Heart right ventricle (tissue), 16 donors: Measurements from ENCODE around the gene MCIDAS. TPM values are rescaled to one million over a fixed set of nuclear protein-coding genes. Genes with fewer than 3 reads are reported as not detected.

Experiments
- ATAC-seq, 8 donors: fragments of 200-7000 bp; cut with Tn5 transposase; one replicate each; pipeline ENCODE4 v1.9.1; 2020; ENCODE audit warnings: mild to moderate bottlenecking in 8 of 8, moderate library complexity in 8 of 8, moderate number of reproducible peaks in 1 of 8
- DNase-seq, 2 donors: peaks; one replicate each; pipeline ENCODE4 v3.0.0-alpha.2; 2020
- H3K27ac ChIP-seq, 10 donors: fragments of 200-600 bp; sonication (generic) in 2 of 10; one replicate each; pipeline versions ENCODE4 v1.5.0 to v1.8.0; 2020 to 2022; ENCODE audit warnings: mild to moderate bottlenecking in 3 of 10
- H3K27me3 ChIP-seq, 7 donors: fragments of 200-600 bp; one replicate each; pipeline ENCODE4 v1.8.0; 2021 to 2022; ENCODE audit warnings: mild to moderate bottlenecking in 2 of 7
- H3K36me3 ChIP-seq, 9 donors: fragments of 200-600 bp; sonication (generic) in 1 of 9; one replicate each; pipeline versions ENCODE4 v1.5.0 to v1.8.0; 2020 to 2022; ENCODE audit warnings: mild to moderate bottlenecking in 2 of 9
- H3K4me1 ChIP-seq, 9 donors: fragments of 200-600 bp; sonication (generic) in 1 of 9; one replicate each; pipeline versions ENCODE4 v1.5.0 to v1.8.0; 2020 to 2022; ENCODE audit warnings: mild to moderate bottlenecking in 4 of 9
- H3K4me3 ChIP-seq, 10 donors: fragments of 200-600 bp; sonication (generic) in 2 of 10; one replicate each; pipeline versions ENCODE4 v1.5.0 to v1.8.0; 2020 to 2022; ENCODE audit warnings: mild to moderate bottlenecking in 7 of 10, moderate library complexity in 2 of 10
- H3K9me3 ChIP-seq, 11 donors: fragments of 200-600 bp in 10 of 11; sonication (generic) in 2 of 11; one replicate each; pipeline versions ENCODE4 v1.5.0 to v1.8.0; 2013 to 2022; ENCODE audit warnings: mild to moderate bottlenecking in 2 of 11, control low read depth in 1 of 11, moderate library complexity in 1 of 11
- CTCF ChIP-seq, 9 donors: fragments of 200-600 bp; sonication (generic) in 2 of 9; IDR thresholded peaks; one replicate each; pipeline versions ENCODE4 v1.5.0 to v1.8.0; 2021 to 2022; ENCODE audit warnings: antibody characterized with exemption in 9 of 9, mild to moderate bottlenecking in 5 of 9, moderate library complexity in 1 of 9
- WGBS, 2 donors: extraction: QIAGEN DNeasy Blood & Tissue Kit; methylation state at CpG; one replicate each; pipeline ENCODE4 v1.1.7; 2013; ENCODE audit warnings: inconsistent platforms in 1 of 2; 5-methylcytosine and 5-hydroxymethylcytosine counted together
- intact Hi-C, 10 donors: fragments of 100-400 bp; cut with DNase I; formaldehyde crosslinking; loops; one replicate each; pipeline versions ENCODE4 v1.11.1 to v1.14.2; 2022
- polyA plus RNA-seq, 2 donors: library from polyadenylated mRNA; stranded (reverse); fragments of 200-250 nt; gene quantifications; one replicate each; pipeline ENCODE4 v1.2.3, GENCODE V29; 2013
- total RNA-seq, 10 donors: library from RNA; stranded (reverse); fragmentation: NEBNext Ultra II Directional in 3 of 10; extraction: Animal tissue kit (Norgen Biotek cat#: 25700) in 3 of 10; gene quantifications; one replicate each; pipeline versions ENCODE4 v1.2.1 to v1.2.4, GENCODE V29; 2021 to 2023
- donor health status: Arrhythmogenic right ventricular cardiomyopathy.
- donor health status: ischemic (EF 13 %, LVEDD 7.1; RV severe dilation, severe dysfunction).
- donor health status: healthy with polysubstance abuse.
- donor health status: DM: no; HTN: yes; CAD: no.
- donor health status: DM: no; HTN: no; CAD: no.
- donor health status: ischemic (EF 25% LVEDD 6.9; RV normal size, moderate dysfunction).
- donor health status: ischemic (EF 25% LVEDD 5.7; RV mildly dilated, moderate dysfunction).
- donor health status: healthy.
- donor health status: DM: yes; HTN: yes; CAD: no.
- donor health status: Ischemic cardiomyopathy.
- donor health status: ischemic (EF 35%, LVEDD 5.7; RV mildly dilated, moderate dysfunction).
- donor health status: nonischemic (EF 11% LVEDD 7.7; RV severe dilation, severe dysfunction).
- donor health status: DM: yes; HTN: yes; CAD: no.
- donor health status: PGD.
- donor health status: ischemic (EF 29% LVEDD 5.4; RV normal size, mild dysfunction).
- donor health status: nonischemic (EF 23%, LVEDD 6.1; RV moderate dilation, normal function).

MCIDAS gene
- total and polyA plus RNA-seq, 12 donors = not detected

- 1% methylated on average over 99 to 106 of the region's 106 CpGs for WGBS, 2 donors
- DNase-seq (peak; percentile 41 to 67), ATAC-seq (peak; percentile 83 to 92 (median 87))
- peaks cover 6 to 42% (median 38%) of the 10 kb centered on the region in 9 donors for H3K4me1 ChIP-seq
- no peaks in the 10 kb centered on the region for H3K36me3 ChIP-seq
- H3K27me3 ChIP-seq = peaks cover 26 to 100% (median 95%) of the 10 kb centered on the region in 7 donors
- H3K4me3 ChIP-seq = peak within 1 kb of the TSS; percentile 44 to 71 (median 52)
- peak in 1 of 9 donors; percentile 13 for TF ChIP-seq CTCF (IDR thresholded peaks at IDR 0.05)
- intact Hi-C loops = loop anchor here in 4 of 10 donors (5.0 kb wide), 2 partner anchors 56 to 61 kb away; partner anchors contain the start of gene CDC20B (in 1 of the 4)
- H3K27ac ChIP-seq = no peak within 1 kb of the TSS
- H3K9me3 ChIP-seq = no peaks in the 10 kb centered on the region
These were observed 6.1 kb upstream of the MCIDAS start, which contains the start of gene CCNO for GRCh38 chr5:55232985-55233928. CCNO (minus strand) TSS chr5:55233608; CDS start chr5:55233523, 85 bp downstream.

- no peak for TF ChIP-seq CTCF (IDR thresholded peaks at IDR 0.05)
- peaks cover 33 to 100% (median 97%) of the 10 kb centered on the region in 7 donors for H3K27me3 ChIP-seq
- DNase-seq = no peak
- peaks cover 6 to 48% (median 43%) of the 10 kb centered on the region in 9 donors for H3K4me1 ChIP-seq
- H3K27ac ChIP-seq = no peak overlapping the region
- WGBS, 2 donors = 1% methylated on average over 45 of the region's 45 CpGs
- no peaks in the 10 kb centered on the region for H3K9me3 ChIP-seq
- H3K36me3 ChIP-seq = no peaks in the 10 kb centered on the region
- ATAC-seq = peak in 4 of 8 donors; percentile 10 to 24 (median 16)
- intact Hi-C loops = loop anchor here in 4 of 10 donors (5.0 kb wide), 2 partner anchors 55 to 60 kb away; partner anchors contain the start of gene CDC20B (in 1 of the 4)
- peak overlapping the region; percentile 44 to 71 (median 52) for H3K4me3 ChIP-seq
These were observed 5.3 kb upstream of the MCIDAS start for GRCh38 chr5:55232271-55232984.

- H3K4me3 ChIP-seq = peak overlapping the region in 9 of 10 donors; percentile 45 to 71 (median 53)
- H3K9me3 ChIP-seq = no peaks in the 10 kb centered on the region
- 4% methylated on average over 11 of the region's 11 CpGs for WGBS, 2 donors
- TF ChIP-seq CTCF (IDR thresholded peaks at IDR 0.05) = no peak
- DNase-seq (no peak), ATAC-seq (no peak)
- intact Hi-C loops = loop anchor here in 4 of 10 donors (5.0 kb wide), 2 partner anchors 55 to 60 kb away; partner anchors contain the start of gene CDC20B (in 1 of the 4)
- no peak overlapping the region for H3K27ac ChIP-seq
- no peaks in the 10 kb centered on the region for H3K36me3 ChIP-seq
- H3K27me3 ChIP-seq = peaks cover 38 to 100% (median 97%) of the 10 kb centered on the region in 7 donors
- peaks cover 6 to 53% (median 49%) of the 10 kb centered on the region in 9 donors for H3K4me1 ChIP-seq
These were observed 4.8 kb upstream of the MCIDAS start for GRCh38 chr5:55231919-55232270.
